Sigmoid colon (tissue), 7 donors: ENCODE results near the gene CCDC68. TPM values are rescaled to one million over a fixed set of nuclear protein-coding genes. Genes with fewer than 3 reads are reported as not detected.

Experiments used
- polyA plus RNA-seq, 3 donors: library from polyadenylated mRNA; stranded (reverse); fragments of 200-250 nt; gene quantifications; one replicate each; pipeline ENCODE4 v1.2.3, GENCODE V29; 2013
- total RNA-seq, 4 donors: library from RNA; depleted of rRNA; stranded (reverse); fragments of >200 nt; gene quantifications; one replicate each; pipeline ENCODE4 v1.1.0, GENCODE V29; 2016
- donor health status: healthy with polysubstance abuse.
- donor health status: Bipolar disorder and iron deficiency.
- donor health status: healthy.

Gene CCDC68
- total and polyA plus RNA-seq, 7 donors, result 3.1 to 42.3 (median 5.5) TPM

Other genes with a start within 250 kb of the CCDC68 start
- gene RAB27B, start 131.0 kb downstream of the CCDC68 start, total RNA-seq, result 1 to 10 TPM in 1 of 4 donors, under 1 TPM in 3; 0.27 to 1.4 (median 0.44) TPM
- gene RAB27B, start 131.0 kb downstream of the CCDC68 start, polyA plus RNA-seq, result 1 to 10 TPM; 2.5 to 6.0 (median 4.6) TPM